Amygdala (tissue), 56 donors: ENCODE data around the gene ZNFX1.

Source experiments
- DNase-seq, 56 donors: peaks; one replicate each; lab custom pipeline; 2025; lab: John Stamatoyannopoulos, UW

ZNFX1 gene

GRCh38 chr20:49281059-49281912, 3.4 kb upstream of the ZNFX1 start:
- DNase-seq = peak in 1 of 56 donors; percentile 2

- DNase-seq = no peak
Observed at GRCh38 chr20:49280463-49281058, 2.7 kb upstream of the ZNFX1 start.

GRCh38 chr20:49279677-49280462, 2.0 kb upstream of the ZNFX1 start:
- DNase-seq = no peak

GRCh38 chr20:49278818-49279676, 1.2 kb upstream of the ZNFX1 start:
- DNase-seq = peak in 2 of 56 donors; percentile 49 to 56

- no peak for DNase-seq
Observed at GRCh38 chr20:49277786-49278035, 146 bp downstream of the ZNFX1 start.

GRCh38 chr20:49276961-49277785, 684 bp downstream of the ZNFX1 start:
- DNase-seq = peak in 13 of 56 donors; percentile 3 to 46 (median 31)

GRCh38 chr20:49276161-49276960, 1.5 kb downstream of the ZNFX1 start:
- peak in 2 of 56 donors; percentile 17 for DNase-seq

GRCh38 chr20:49275636-49276035, 2.2 kb downstream of the ZNFX1 start:
- DNase-seq = no peak

GRCh38 chr20:49275216-49275615, 2.6 kb downstream of the ZNFX1 start:
- DNase-seq = no peak

GRCh38 chr20:49273696-49274277, 4.1 kb downstream of the ZNFX1 start:
- no peak for DNase-seq

- DNase-seq = no peak
Observed at GRCh38 chr20:49272654-49273053, 5.2 kb downstream of the ZNFX1 start.

- DNase-seq = no peak
Observed at GRCh38 chr20:49270736-49271135, 7.1 kb downstream of the ZNFX1 start.

- no peak for DNase-seq
Observed at GRCh38 chr20:49270177-49270576, 7.7 kb downstream of the ZNFX1 start.

GRCh38 chr20:49268600-49269365, 9.1 kb downstream of the ZNFX1 start:
- no peak for DNase-seq

GRCh38 chr20:49267327-49267726, 10.5 kb downstream of the ZNFX1 start:
- DNase-seq = no peak

GRCh38 chr20:49262444-49262843, 15.4 kb downstream of the ZNFX1 start:
- no peak for DNase-seq

GRCh38 chr20:49261173-49261572, 16.7 kb downstream of the ZNFX1 start:
- DNase-seq = no peak

GRCh38 chr20:49260218-49260617, 17.6 kb downstream of the ZNFX1 start:
- no peak for DNase-seq
